Endometrial microvascular endothelial cells (primary cell): ENCODE measurements around the gene IGFLR1. TPM values are rescaled to one million over a fixed set of nuclear protein-coding genes. Genes with fewer than 3 reads are reported as not detected.

Experiments
- in situ Hi-C: cut with HindIII; loops from 2 replicates; pipeline ENCODE4 v1.10.0; 2017; ENCODE audit warnings: low sequenced_read_pairs, low pct_unique_long_range_greater_than_20kb; ENCODE audit errors: inconsistent ontology term
- total RNA-seq: library from RNA; depleted of rRNA; stranded (reverse); fragments of >200 nt; gene quantifications from one replicate; pipeline ENCODE4 v1.2.3, GENCODE V29; 2015; ENCODE audit errors: inconsistent ontology term

IGFLR1 gene
- total RNA-seq, 1 donor from 2014 or later = 2.0 TPM

DNA sequence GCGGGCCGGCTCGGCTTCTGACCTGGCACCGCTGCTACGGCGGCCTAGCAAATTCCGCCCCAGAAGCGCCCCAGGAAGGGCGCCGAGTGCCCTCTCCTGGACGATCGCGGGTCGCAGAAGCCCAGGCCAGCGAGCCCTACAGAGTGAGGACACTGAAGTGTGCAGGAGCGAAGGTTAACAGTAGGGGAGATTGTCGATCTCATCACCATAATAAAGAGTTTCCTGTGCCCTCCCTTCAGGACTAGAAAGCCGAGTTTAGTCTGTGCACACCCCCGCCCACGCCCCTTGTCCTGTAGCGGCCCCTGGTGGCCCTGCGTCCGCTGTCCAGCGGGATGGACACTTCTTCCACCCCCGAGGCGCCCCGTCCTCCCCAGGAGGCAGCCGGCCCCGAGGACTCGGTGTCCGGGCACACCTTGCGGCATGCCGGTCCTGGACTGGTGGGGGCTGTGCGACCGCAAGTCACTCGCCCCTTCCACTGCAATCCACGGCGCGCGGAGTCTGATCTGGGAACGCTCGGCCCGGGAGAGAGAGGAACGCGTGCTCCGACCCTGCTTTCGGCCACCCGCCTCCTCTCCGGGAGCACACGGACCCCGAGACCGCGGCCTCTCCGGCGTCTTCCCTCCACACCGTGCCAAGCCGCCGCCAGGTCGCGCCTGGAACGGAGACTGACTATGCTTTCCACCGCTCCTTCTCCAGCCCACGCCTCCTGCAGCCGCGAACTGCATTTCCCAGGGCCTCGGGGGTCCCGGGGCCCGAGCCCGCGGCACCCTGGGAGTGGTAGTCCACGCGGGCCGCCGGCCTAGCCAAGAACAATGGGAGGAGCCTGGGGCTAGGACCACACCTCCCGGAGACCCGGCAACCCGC lies 25.2 kb downstream of the IGFLR1 start:
- in situ Hi-C loops = no loop called here

DNA sequence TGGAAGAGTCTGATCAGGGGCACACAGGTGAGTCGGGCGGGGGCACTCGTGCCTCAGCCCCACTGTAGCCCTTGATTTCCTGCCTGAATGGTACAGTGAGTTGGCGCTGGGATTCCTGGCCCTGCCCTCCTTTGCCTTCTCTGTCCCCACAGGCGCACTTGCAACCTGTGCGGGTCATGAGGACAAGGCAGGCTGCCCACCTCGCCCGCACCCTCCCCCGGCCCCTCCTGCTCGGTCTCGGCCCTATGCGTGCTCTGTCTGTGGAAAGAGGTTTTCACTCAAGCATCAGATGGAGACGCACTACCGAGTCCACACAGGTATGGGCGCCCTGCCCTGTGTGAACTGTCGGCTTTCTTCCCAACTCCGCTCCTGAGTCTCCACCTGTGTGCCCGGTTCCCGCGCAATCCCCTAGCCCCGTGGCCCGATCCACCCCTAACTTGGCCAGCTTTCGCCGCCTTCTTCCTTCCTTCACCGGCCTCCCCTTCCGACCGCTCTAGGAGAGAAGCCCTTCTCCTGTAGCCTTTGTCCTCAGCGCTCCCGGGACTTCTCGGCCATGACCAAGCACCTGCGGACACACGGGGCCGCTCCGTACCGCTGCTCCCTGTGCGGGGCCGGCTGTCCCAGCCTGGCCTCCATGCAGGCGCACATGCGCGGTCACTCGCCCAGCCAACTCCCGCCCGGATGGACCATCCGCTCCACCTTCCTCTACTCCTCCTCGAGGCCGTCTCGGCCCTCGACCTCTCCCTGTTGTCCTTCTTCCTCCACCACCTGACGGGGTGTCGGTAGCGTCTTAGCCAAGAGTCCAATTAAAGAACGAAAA lies 26.1 kb downstream of the IGFLR1 start:
- in situ Hi-C loops = no loop called here

DNA sequence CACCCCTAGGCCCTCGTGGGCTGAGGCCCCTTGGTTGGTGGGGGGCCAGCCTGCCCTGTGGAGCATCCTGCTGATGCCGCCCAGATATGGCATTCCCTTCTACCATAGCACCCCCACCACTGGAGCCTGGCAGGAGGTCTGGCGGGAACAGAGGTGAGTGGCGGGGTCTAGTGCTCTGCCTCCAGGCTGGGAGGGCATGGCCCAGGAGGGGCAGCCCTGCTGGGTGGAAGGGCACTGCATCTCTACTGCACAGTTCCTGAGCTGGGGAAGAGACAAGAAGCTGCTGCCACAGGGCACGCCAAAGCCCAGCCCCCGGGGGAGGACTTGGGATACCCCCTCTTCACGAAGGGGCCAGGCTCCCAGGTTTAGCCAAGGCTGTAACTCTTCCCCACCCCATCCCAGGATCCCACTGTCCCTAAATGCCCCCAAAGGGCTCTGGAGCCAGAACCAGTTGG lies 26.9 kb downstream of the IGFLR1 start:
- in situ Hi-C loops = no loop called here

GRCh38 chr19:35714601-35715354 lies 27.5 kb downstream of the IGFLR1 start:
- in situ Hi-C loops = no loop called here

DNA sequence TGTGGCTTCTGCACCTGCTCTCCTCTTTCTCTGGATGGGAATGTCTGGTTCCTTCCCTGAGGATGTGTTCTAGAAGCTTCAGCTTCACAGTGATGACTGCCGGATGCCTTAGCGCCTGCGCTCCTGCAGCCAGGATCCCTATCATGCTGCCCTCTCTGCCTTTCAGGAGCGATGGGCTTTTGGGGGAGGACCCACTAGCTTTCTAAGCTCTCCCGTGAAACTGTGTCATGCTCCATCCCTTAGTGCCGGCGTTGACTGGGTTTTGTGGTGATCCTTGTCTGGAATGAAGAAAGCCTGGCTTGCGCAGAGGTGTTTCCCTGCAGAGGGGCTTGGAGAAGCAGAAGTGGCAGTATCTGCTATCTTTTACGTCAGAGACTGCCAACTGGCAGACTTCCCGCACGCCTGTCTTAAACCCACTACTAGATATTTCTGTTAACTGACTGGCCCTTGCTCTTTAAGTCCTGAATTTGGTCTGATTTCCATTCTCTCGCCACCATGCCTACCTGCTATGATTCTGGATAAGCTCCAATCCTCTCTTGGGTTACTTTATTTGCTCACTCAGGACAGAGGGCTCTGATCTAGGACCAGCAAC lies 28.3 kb downstream of the IGFLR1 start:
- in situ Hi-C loops = no loop called here

DNA sequence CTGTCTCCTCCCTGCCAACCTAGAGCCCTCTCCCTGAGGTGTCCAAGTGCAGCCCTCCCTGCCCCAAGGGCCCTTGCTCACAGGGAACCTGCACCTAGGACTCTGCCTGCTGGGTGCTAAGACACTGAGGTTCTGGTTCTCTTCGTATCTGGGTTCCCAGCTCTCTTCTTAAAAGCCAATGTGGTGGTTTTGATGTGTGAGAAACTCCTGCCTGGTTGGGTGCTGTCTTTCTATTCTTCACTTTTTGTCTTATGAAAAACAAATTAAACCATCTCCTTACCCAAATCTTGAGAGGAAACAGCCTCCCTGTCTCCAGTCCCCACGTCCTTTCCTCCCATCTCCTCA lies 28.8 kb downstream of the IGFLR1 start:
- in situ Hi-C loops = no loop called here

- in situ Hi-C loops = no loop called here
Observed at GRCh38 chr19:35712567-35713505, 29.4 kb downstream of the IGFLR1 start.

DNA sequence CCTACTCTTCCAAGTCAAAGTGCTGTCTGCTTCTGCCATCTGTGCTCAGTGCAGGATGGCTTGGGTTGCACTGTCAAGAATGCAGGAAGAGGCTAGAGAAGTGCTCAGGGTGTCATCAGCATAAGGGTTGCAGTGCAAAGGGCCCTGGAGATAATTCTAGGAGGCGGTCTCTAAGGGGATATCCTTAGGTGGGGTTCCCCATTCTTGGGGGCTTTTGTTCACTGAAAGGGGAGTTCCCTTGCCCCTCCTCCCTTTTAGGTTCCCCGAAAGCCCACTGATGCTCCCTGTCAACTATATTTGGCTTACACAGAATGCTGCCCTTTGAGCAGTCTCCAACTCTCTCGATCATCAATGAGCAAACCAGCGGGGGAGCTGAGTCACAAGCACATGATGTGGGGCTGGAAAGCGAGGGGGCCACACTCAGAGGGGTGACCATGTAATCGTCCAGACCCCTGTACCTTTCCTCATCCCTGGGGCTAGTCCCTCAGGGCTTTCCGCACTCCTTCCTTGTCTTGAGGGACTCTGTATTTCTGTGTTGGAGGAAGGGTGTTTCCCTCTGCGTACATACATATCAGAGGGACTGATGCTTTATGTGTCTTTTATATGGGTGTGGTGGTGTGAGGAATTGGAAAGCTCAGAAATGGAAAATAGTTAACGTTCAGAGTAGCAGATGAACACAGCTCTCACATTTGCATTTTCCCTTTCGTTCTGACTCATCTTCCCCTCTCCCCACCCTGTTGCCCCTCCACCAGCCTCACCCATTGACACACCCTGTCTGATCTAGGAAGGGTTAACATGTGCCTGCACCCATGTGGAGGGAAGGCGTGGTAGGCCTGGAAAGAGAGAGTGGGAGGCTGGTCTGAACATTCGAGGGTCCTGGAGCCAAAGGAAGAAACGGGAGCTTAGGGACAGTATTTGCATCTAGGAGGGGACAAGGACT lies 31.2 kb downstream of the IGFLR1 start:
- in situ Hi-C loops = no loop called here

DNA sequence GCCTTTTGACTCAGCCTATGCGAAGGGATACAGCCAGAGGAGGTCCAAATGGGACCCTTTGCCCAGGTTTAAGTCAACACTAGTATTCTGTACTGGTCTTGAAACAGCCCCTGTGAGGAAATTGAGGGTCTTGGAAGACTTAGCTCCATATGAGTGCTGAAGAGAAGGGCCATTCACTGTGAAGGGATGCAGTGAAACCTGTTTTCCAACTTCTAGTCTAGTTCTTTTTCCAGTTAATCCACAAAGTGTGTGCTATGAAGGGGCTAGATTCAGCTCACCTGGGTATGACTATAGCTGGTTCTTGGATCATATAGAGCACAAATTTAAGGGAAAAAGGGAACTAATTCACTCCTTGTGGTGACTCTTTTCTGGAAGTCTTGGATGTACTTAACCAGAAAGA lies 33.9 kb downstream of the IGFLR1 start:
- in situ Hi-C loops = no loop called here

GRCh38 chr19:35704218-35704617 lies 38.0 kb downstream of the IGFLR1 start, which contains the start of gene ZBTB32:
Gene ZBTB32, plus strand, starts transcription at chr19:35704558. Its CDS starts 10,069 bp downstream, at chr19:35714627.
- in situ Hi-C loops = no loop called here

- in situ Hi-C loops = no loop called here
Observed at GRCh38 chr19:35703343-35703742, 38.9 kb downstream of the IGFLR1 start.

- in situ Hi-C loops = no loop called here
Observed at GRCh38 chr19:35702223-35703012, 39.8 kb downstream of the IGFLR1 start.

DNA sequence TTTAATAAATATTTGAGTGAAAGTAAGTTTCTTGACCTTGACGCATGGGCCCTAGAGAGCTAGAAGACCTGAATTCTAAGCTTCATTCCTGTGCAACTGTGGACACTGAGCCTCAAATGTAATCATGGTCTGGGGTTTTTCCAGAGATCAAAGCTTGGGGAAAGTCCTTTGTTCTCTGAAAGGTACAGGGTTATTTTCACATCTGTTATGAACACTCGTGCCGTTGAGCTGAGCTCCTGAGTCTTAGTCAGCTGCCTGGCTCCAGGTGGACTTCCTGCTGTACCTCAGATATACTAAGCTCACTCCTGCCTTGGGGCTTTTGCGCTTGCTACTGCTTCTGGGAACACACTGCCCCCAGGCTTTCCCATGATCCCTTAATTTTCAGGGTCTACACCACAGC lies 45.4 kb downstream of the IGFLR1 start:
- in situ Hi-C loops = no loop called here

DNA sequence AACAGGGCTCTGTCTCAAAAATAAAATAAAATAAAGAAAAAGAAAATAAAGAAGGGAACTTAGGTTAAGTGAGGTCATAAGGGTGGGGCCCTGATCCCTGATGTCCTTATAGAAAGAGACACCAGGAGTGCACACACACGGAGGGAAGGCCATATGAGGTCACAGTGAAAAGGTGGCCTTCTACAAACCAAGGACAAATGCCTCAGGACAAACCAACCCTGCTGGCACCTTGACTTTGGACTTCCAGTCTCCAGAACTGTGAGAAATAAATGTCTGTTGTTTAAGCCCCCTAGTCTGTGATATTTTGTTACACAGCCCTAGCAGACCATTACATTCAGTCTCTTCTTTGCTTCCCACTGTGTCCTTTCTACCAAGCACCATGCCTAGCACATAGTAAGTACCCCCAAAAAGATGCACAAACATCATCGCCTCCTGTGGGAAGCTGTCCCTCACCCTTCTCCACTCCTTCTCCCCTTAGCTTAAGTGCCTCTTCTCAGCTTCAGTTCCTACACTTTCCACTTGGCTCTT lies 46.3 kb downstream of the IGFLR1 start:
- in situ Hi-C loops = no loop called here

DNA sequence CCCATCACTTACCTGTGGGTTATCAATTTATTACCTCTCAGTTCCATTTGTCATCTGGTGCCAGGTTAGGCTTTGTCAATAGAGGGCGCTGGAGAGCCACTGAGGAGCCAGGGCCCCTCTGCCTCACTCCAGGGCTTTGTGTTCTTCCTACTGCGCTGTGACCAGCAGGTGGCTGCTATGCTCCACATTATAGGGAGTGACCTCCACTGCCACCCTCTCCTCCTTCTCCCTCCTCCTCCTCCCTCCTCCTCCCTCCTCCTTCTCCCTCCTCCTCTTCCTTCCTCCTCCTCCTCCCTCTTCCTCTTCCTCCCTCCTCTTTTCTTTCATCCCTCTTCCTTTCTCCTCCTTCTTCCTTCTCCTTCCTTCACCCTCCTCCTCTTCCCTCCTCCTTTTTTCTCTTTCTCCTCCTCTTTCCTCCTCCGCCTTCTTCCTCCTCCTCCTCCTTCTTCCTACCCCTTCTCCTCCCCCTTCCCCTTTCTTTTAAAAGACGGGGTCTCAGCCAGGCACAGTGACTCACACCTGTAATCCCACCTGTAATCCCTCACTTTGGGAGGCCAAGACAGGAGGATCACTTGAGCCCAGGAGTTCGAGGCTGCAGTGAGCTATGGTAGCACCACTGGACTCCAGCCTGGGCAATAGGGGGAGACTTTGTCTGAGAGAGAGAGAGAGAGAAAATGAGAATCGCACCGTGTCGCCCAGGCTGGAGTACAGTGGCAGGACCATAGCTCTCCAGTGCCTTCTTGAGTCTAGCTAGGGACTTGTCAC lies 48.2 kb downstream of the IGFLR1 start:
- in situ Hi-C loops = no loop called here
